Measurements from ENCODE around the gene CLCA4.

The CLCA4 gene

GRCh38 chr1:86546787-86547221, at the start of gene CLCA4:
CLCA4 (plus strand) TSS chr1:86547078; CDS start chr1:86547120, 42 bp downstream.
- no peak for DNase-seq

- no peak for DNase-seq
Observed at GRCh38 chr1:86498281-86498680, 48.6 kb upstream of the CLCA4 start.

GRCh38 chr1:86499987-86500593, 46.8 kb upstream of the CLCA4 start:
- peak; percentile 42 for DNase-seq

GRCh38 chr1:86500714-86501113, 46.2 kb upstream of the CLCA4 start:
- no peak for DNase-seq

GRCh38 chr1:86502125-86502646, 44.7 kb upstream of the CLCA4 start:
- peak; percentile 33 for DNase-seq

- peak; percentile 9 for DNase-seq
Observed at GRCh38 chr1:86502721-86503405, 44.0 kb upstream of the CLCA4 start.

- DNase-seq: no peak
Observed at GRCh38 chr1:86503406-86504136, 43.3 kb upstream of the CLCA4 start.

- DNase-seq: no peak
Observed at GRCh38 chr1:86504137-86504479, 42.8 kb upstream of the CLCA4 start.

GRCh38 chr1:86504895-86505563, 41.8 kb upstream of the CLCA4 start:
- no peak for DNase-seq

- DNase-seq: no peak
Observed at GRCh38 chr1:86505564-86505902, 41.3 kb upstream of the CLCA4 start.

GRCh38 chr1:86507935-86508582, 38.8 kb upstream of the CLCA4 start:
- no peak for DNase-seq

GRCh38 chr1:86508583-86508969, 38.3 kb upstream of the CLCA4 start:
- no peak for DNase-seq

GRCh38 chr1:86515597-86515996, 31.3 kb upstream of the CLCA4 start:
- DNase-seq: no peak

- no peak for DNase-seq
Observed at GRCh38 chr1:86516335-86516734, 30.5 kb upstream of the CLCA4 start.

GRCh38 chr1:86517336-86517735, 29.5 kb upstream of the CLCA4 start:
- no peak for DNase-seq

GRCh38 chr1:86520789-86521521, 25.9 kb upstream of the CLCA4 start:
- no peak for DNase-seq

GRCh38 chr1:86521522-86521891, 25.4 kb upstream of the CLCA4 start:
- DNase-seq: no peak

- no peak for DNase-seq
Observed at GRCh38 chr1:86522240-86522639, 24.6 kb upstream of the CLCA4 start.

GRCh38 chr1:86523670-86524354, 23.1 kb upstream of the CLCA4 start:
- DNase-seq: no peak

GRCh38 chr1:86527306-86527705, 19.6 kb upstream of the CLCA4 start:
- no peak for DNase-seq

- no peak for DNase-seq
Observed at GRCh38 chr1:86530211-86530845, 16.6 kb upstream of the CLCA4 start.

All from NCI-H2107 (cell line).